Suprapubic skin (tissue), 4 donors: Measurements from ENCODE around the gene KNCN. TPM values are rescaled to one million over a fixed set of nuclear protein-coding genes. Genes with fewer than 3 reads are reported as not detected.

Experiments
- DNase-seq, 2 donors: peaks; one replicate each; pipeline ENCODE4 v3.0.0-alpha.2; 2019; ENCODE audit warnings: low spot score in 2 of 2
- H3K27ac ChIP-seq: fragments of 200-600 bp; sonication (generic); one replicate; pipeline ENCODE4 v1.5.1; 2019
- H3K27me3 ChIP-seq: fragments of 200-600 bp; sonication (generic); one replicate; pipeline ENCODE4 v1.5.1; 2019
- H3K36me3 ChIP-seq: fragments of 200-600 bp; sonication (generic); one replicate; pipeline ENCODE4 v1.5.1; 2019
- H3K4me1 ChIP-seq: fragments of 200-600 bp; sonication (generic); one replicate; pipeline ENCODE4 v1.5.1; 2019
- H3K4me3 ChIP-seq: fragments of 200-600 bp; sonication (generic); one replicate; pipeline ENCODE4 v1.5.1; 2019; ENCODE audit warnings: mild to moderate bottlenecking
- H3K9me3 ChIP-seq: fragments of 200-600 bp; sonication (generic); one replicate; pipeline ENCODE4 v1.5.1; 2019
- CTCF ChIP-seq, 2 donors: fragments of 200-600 bp in 1 of 2; fragments of 450-650 bp in 1 of 2; sonication (generic) in 1 of 2; IDR thresholded peaks; one replicate each; pipeline ENCODE4 v1.5.1; 2016 to 2019; ENCODE audit warnings: antibody characterized with exemption in 2 of 2, mild to moderate bottlenecking in 1 of 2, moderate library complexity in 1 of 2
- EP300 ChIP-seq: sonication (generic); formaldehyde crosslinking; IDR thresholded peaks from one replicate; pipeline ENCODE4 v1.6.1; 2017; ENCODE audit warnings: antibody characterized with exemption
- POLR2A ChIP-seq, 2 donors: fragments of 450-650 bp; IDR thresholded peaks; one replicate each; pipeline ENCODE4 v1.6.1; 2017; ENCODE audit warnings: antibody characterized with exemption in 2 of 2, mild to moderate bottlenecking in 2 of 2, moderate library complexity in 2 of 2
- POLR2AphosphoS5 ChIP-seq, 3 donors: sonication (generic); formaldehyde crosslinking; IDR thresholded peaks; one replicate each; pipeline ENCODE4 v1.6.1; 2017; ENCODE audit warnings: antibody characterized with exemption in 3 of 3
- WGBS: methylation state at CpG from one replicate; pipeline ENCODE4 v1.1.5; 2018; 5-methylcytosine and 5-hydroxymethylcytosine counted together
- total RNA-seq, 4 donors: library from RNA; depleted of rRNA; stranded (reverse); fragments of >200 nt; gene quantifications; one replicate each; pipeline ENCODE4 v1.1.0, GENCODE V29; 2016

The KNCN gene
- total RNA-seq, 4 donors from 2014 or later, result not detected

DNA sequence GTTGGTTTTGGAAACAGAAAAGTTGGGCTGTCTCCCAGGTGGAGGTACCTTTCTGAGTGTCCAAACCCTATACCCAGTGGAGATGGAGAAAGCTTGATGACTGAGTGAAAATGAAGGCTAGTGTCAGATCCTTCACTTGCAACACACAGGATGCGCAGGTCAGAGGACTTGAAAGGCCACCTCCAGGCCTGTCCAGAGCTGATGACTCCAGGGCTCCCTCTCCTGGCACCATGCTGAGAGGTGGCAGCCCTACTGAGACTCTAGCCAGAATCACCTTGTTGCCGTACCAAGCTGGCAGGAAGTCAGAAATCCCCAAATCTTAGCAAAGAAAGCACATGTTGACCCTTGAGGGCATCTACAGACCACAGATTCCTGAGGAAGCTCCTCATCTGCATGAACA, 16.4 kb downstream of the KNCN start:
- no peak for DNase-seq
- no peaks in the 10 kb centered on the region for H3K9me3 ChIP-seq
- H3K36me3 ChIP-seq, result no peaks in the 10 kb centered on the region
- no peak overlapping the region for H3K4me3 ChIP-seq
- no peak overlapping the region for H3K27ac ChIP-seq
- 60% methylated on average over 2 of the region's 2 CpGs for WGBS
- peaks cover 16% of the 10 kb centered on the region for H3K27me3 ChIP-seq
- H3K4me1 ChIP-seq, result peaks cover 9% of the 10 kb centered on the region
- no peak for TF ChIP-seq POLR2AphosphoS5 (IDR thresholded peaks at IDR 0.05)
- peak in 1 of 2 donors; percentile 20 for TF ChIP-seq CTCF (IDR thresholded peaks at IDR 0.05)
- TF ChIP-seq EP300, result no peak
- TF ChIP-seq POLR2A (IDR thresholded peaks at IDR 0.05), result no peak

DNA sequence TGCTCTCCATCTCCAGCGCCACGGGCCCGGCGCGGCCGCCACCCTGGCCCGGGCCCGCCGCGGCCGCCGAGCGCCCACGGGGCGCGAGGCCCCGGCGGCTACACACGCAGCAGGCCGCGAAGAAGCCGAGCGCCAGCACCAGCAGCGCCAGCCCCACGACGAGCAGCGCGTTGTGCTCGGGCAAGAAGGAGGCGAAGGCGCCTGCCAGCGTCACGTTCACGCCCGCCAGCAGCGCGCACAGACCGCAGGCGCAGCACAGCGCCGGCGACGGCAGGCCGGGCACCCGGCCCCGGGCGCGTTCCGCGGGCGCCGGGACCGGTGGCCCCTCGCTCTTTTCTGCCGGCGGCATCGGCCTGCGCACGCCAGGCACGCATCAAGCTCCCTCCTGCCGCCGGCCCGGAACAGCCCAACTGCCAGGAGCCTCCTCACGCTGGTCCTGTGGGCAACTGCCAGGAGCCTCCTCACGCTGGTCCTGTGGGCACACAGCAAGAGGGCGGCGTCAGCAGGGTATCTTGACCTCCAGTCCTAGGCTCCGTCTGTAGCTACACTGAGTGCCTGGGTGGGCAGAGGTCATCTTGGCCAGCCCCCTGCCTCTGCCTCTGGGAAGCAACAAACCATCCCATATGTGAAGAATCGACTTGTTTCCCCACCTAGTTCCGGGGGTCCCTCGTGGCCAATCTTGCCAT, 18.1 kb downstream of the KNCN start:
- H3K4me1 ChIP-seq, result peaks cover 9% of the 10 kb centered on the region
- peaks cover 18% of the 10 kb centered on the region for H3K27me3 ChIP-seq
- no peak for DNase-seq
- TF ChIP-seq EP300 (no peak), CTCF (IDR thresholded peaks at IDR 0.05) (peak in 1 of 2 donors; percentile 3), POLR2AphosphoS5 (IDR thresholded peaks at IDR 0.05) (no peak), POLR2A (IDR thresholded peaks at IDR 0.05) (no peak)
- WGBS, result 42% methylated on average over 5 of the region's 71 CpGs
- no peak overlapping the region for H3K27ac ChIP-seq
- H3K36me3 ChIP-seq, result no peaks in the 10 kb centered on the region
- H3K4me3 ChIP-seq, result peak overlapping the region; percentile 53
- no peaks in the 10 kb centered on the region for H3K9me3 ChIP-seq

- no peak for DNase-seq
- H3K36me3 ChIP-seq, result no peaks in the 10 kb centered on the region
- no peaks in the 10 kb centered on the region for H3K9me3 ChIP-seq
- WGBS, result 4% methylated on average over 21 of the region's 31 CpGs
- H3K4me3 ChIP-seq, result peak overlapping the region; percentile 53
- H3K27me3 ChIP-seq, result peaks cover 18% of the 10 kb centered on the region
- peaks cover 13% of the 10 kb centered on the region for H3K4me1 ChIP-seq
- H3K27ac ChIP-seq, result no peak overlapping the region
- TF ChIP-seq CTCF (IDR thresholded peaks at IDR 0.05) (peak; percentile 57 to 63), EP300 (no peak), POLR2AphosphoS5 (IDR thresholded peaks at IDR 0.05) (no peak)
Measured at GRCh38 chr1:46532498-46533178, 18.8 kb downstream of the KNCN start.

- H3K4me3 ChIP-seq, result no peak overlapping the region
- no peaks in the 10 kb centered on the region for H3K36me3 ChIP-seq
- peaks cover 18% of the 10 kb centered on the region for H3K27me3 ChIP-seq
- no peaks in the 10 kb centered on the region for H3K9me3 ChIP-seq
- no peak for DNase-seq
- 74% methylated on average over 3 of the region's 3 CpGs for WGBS
- no peak for TF ChIP-seq POLR2A (IDR thresholded peaks at IDR 0.05)
- TF ChIP-seq EP300, result no peak
- no peak for TF ChIP-seq CTCF (IDR thresholded peaks at IDR 0.05)
- TF ChIP-seq POLR2AphosphoS5 (IDR thresholded peaks at IDR 0.05), result no peak
- peaks cover 14% of the 10 kb centered on the region for H3K4me1 ChIP-seq
- no peak overlapping the region for H3K27ac ChIP-seq
Measured at GRCh38 chr1:46532095-46532494, 19.4 kb downstream of the KNCN start.

GRCh38 chr1:46530791-46531409, 20.5 kb downstream of the KNCN start:
- Histone ChIP-seq H3K9me3 (no peaks in the 10 kb centered on the region), H3K36me3 (no peaks in the 10 kb centered on the region), H3K4me1 (peaks cover 14% of the 10 kb centered on the region), H3K27me3 (peaks cover 30% of the 10 kb centered on the region), H3K4me3 (no peak overlapping the region), H3K27ac (no peak overlapping the region)
- 62% methylated on average over 6 of the region's 6 CpGs for WGBS
- TF ChIP-seq CTCF (IDR thresholded peaks at IDR 0.05), result no peak
- peak in 1 of 2 donors; percentile 44 for DNase-seq
